Right lobe of liver (tissue), 6 donors: ENCODE measurements around the gene CHST8. TPM values are rescaled to one million over a fixed set of nuclear protein-coding genes. Genes with fewer than 3 reads are reported as not detected.

ENCODE experiments used
- ATAC-seq, 4 donors: fragments of 200-7000 bp; cut with Tn5 transposase; one replicate each; pipeline ENCODE4 v1.9.1; 2020; ENCODE audit warnings: mild to moderate bottlenecking in 4 of 4, moderate library complexity in 4 of 4
- DNase-seq, 3 donors: peaks; one replicate each; pipeline ENCODE4 v3.0.0-alpha.2; 2020
- H3K27ac ChIP-seq, 3 donors: fragments of 200-600 bp; one replicate each; pipeline ENCODE4 v1.8.0; 2022
- H3K27me3 ChIP-seq, 2 donors: fragments of 200-600 bp; one replicate each; pipeline ENCODE4 v1.8.0; 2022
- H3K36me3 ChIP-seq, 4 donors: fragments of 200-600 bp; sonication (generic) in 1 of 4; one replicate each; pipeline versions ENCODE4 v1.5.1 to v1.8.0; 2017 to 2022; ENCODE audit warnings: control low read depth in 1 of 4
- H3K4me1 ChIP-seq, 4 donors: fragments of 200-600 bp; sonication (generic) in 1 of 4; one replicate each; pipeline versions ENCODE4 v1.5.1 to v1.8.0; 2017 to 2022; ENCODE audit warnings: control low read depth in 1 of 4
- H3K4me3 ChIP-seq, 3 donors: fragments of 200-600 bp; one replicate each; pipeline ENCODE4 v1.8.0; 2022
- H3K9me3 ChIP-seq, 4 donors: fragments of 200-600 bp; sonication (generic) in 1 of 4; one replicate each; pipeline versions ENCODE4 v1.5.1 to v1.8.0; 2017 to 2022; ENCODE audit warnings: control low read depth in 1 of 4
- CTCF ChIP-seq, 4 donors: fragments of 200-600 bp in 3 of 4; fragments of 450-650 bp in 1 of 4; IDR thresholded peaks; one replicate each; pipeline versions ENCODE4 v1.5.1 to v1.8.0; 2016 to 2022; ENCODE audit warnings: antibody characterized with exemption in 4 of 4, mild to moderate bottlenecking in 2 of 4
- POLR2A ChIP-seq: fragments of 450-650 bp; IDR thresholded peaks from one replicate; pipeline ENCODE4 v1.6.1; 2017; ENCODE audit warnings: antibody characterized with exemption, mild to moderate bottlenecking
- WGBS: methylation state at CpG from one replicate; pipeline ENCODE4 v1.1.6; 2018; ENCODE audit warnings: low coverage, low lambda C conversion rate; ENCODE audit not compliant: insufficient coverage; ENCODE audit errors: missing lambda C conversion rate; 5-methylcytosine and 5-hydroxymethylcytosine counted together
- intact Hi-C, 2 donors: fragments of 100-400 bp; cut with DNase I; formaldehyde crosslinking; loops; one replicate each; pipeline versions ENCODE4 v1.11.2 to v1.14.1; 2022
- total RNA-seq, 6 experiments: library from RNA; depleted of rRNA in 2 of 6; stranded (reverse); fragments of >200 nt in 2 of 6; fragmentation: NEBNext Ultra II Directional in 3 of 6; extraction: Animal tissue kit (Norgen Biotek cat#: 25700) in 3 of 6; gene quantifications; one replicate each; pipeline versions ENCODE4 v1.1.0 to v1.2.4, GENCODE V29; 2016 to 2023
- donor health status: DM: no; HTN: yes; CAD: no.
- donor health status: DM: no; HTN: no; CAD: no.
- donor health status: DM: no; HTN: no; CAD: no.
- donor health status: DM: no; HTN: yes; CAD: no.
- donor health status: DM: no; HTN: yes; CAD: no.

The CHST8 gene
- total RNA-seq, 6 experiments from 2014 or later: 0.12 to 0.19 TPM; not detected in 4

GRCh38 chr19:33580026-33580644 lies 41.6 kb upstream of the CHST8 start:
- intact Hi-C loops: no loop called here
- 33% methylated on average over 3 of the region's 10 CpGs for WGBS
- DNase-seq: peak in 2 of 3 donors; percentile 55 to 60
- H3K4me3 ChIP-seq: no peak overlapping the region
- no peaks in the 10 kb centered on the region for H3K36me3 ChIP-seq
- H3K9me3 ChIP-seq: no peaks in the 10 kb centered on the region
- peaks cover 0 to 7% (median 2%) of the 10 kb centered on the region in 4 donors for H3K4me1 ChIP-seq
- ATAC-seq: peak; percentile 86 to 98 (median 92)
- no peak overlapping the region for H3K27ac ChIP-seq
- TF ChIP-seq CTCF (IDR thresholded peaks at IDR 0.05) (no peak), POLR2A (no peak)
- no peaks in the 10 kb centered on the region for H3K27me3 ChIP-seq

- WGBS: 20% methylated on average over 1 of the region's 8 CpGs
- intact Hi-C loops: no loop called here
- Histone ChIP-seq H3K4me1 (peaks cover 0 to 7% (median 2%) of the 10 kb centered on the region in 4 donors), H3K9me3 (no peaks in the 10 kb centered on the region), H3K4me3 (no peak overlapping the region), H3K27ac (no peak overlapping the region), H3K27me3 (no peaks in the 10 kb centered on the region), H3K36me3 (no peaks in the 10 kb centered on the region)
- DNase-seq (no peak), ATAC-seq (peak in 3 of 4 donors; percentile 46 to 56 (median 51))
- TF ChIP-seq POLR2A (no peak), CTCF (IDR thresholded peaks at IDR 0.05) (no peak)
Measured at GRCh38 chr19:33580645-33581037, 41.1 kb upstream of the CHST8 start.

- no peaks in the 10 kb centered on the region for H3K27me3 ChIP-seq
- H3K4me1 ChIP-seq: peaks cover 0 to 7% (median 2%) of the 10 kb centered on the region in 4 donors
- H3K36me3 ChIP-seq: no peaks in the 10 kb centered on the region
- H3K4me3 ChIP-seq: no peak overlapping the region
- no peak for ATAC-seq
- 41% methylated on average over 3 of the region's 4 CpGs for WGBS
- TF ChIP-seq CTCF (IDR thresholded peaks at IDR 0.05) (no peak), POLR2A (no peak)
- H3K9me3 ChIP-seq: no peaks in the 10 kb centered on the region
- no peak for DNase-seq
- H3K27ac ChIP-seq: no peak overlapping the region
- intact Hi-C loops: no loop called here
Measured at GRCh38 chr19:33582914-33583313, 38.8 kb upstream of the CHST8 start.

- Histone ChIP-seq H3K9me3 (peaks cover 0 to 6% (median 0%) of the 10 kb centered on the region in 4 donors), H3K27ac (no peak overlapping the region), H3K36me3 (no peaks in the 10 kb centered on the region), H3K4me1 (no peaks in the 10 kb centered on the region), H3K4me3 (no peak overlapping the region), H3K27me3 (no peaks in the 10 kb centered on the region)
- WGBS: 50% methylated on average over 2 of the region's 2 CpGs
- ATAC-seq (no peak), DNase-seq (no peak)
- no peak for TF ChIP-seq POLR2A
- no peak for TF ChIP-seq CTCF (IDR thresholded peaks at IDR 0.05)
- intact Hi-C loops: no loop called here
Measured at GRCh38 chr19:33587150-33587549, 34.6 kb upstream of the CHST8 start.
